GM19455 (cell line): ENCODE data around the gene RARS2.
A peak's percentile ranks its signal among the peaks of the same experiment; 100 is the strongest.
"Not testable (repeated sequence)": the region's sequence is repeated elsewhere in the genome, so short reads cannot be mapped to it uniquely, and the experiment has no call there.

ENCODE experiments used
- ATAC-seq: cut with Tn5 transposase; IDR thresholded peaks from one replicate; pipeline ENCODE4 v1.9.1; 2021; ENCODE audit not compliant: unreplicated experiment

Gene RARS2

GRCh38 chr6:87501809-87502572 is 87.8 kb downstream of the RARS2 start:
- no peak for ATAC-seq

DNA sequence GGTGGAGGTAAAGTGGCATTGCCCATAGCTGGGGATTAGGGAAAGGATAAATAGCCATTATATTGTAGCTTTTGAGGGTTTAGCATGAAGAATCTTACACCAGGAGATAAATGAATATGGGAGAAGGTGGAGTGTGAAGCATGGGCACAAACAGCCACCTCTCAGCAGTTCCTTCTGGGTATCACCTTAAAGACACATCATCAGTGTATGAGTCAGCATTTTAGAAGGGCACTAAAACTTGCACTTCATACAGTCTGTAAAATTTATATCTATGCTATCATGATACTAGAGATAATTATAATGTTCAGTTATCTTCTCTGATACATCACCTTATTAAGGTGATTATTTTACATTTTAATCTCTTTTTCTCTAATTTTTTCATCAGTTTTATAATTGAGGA is 91.7 kb downstream of the RARS2 start:
- no peak for ATAC-seq

DNA sequence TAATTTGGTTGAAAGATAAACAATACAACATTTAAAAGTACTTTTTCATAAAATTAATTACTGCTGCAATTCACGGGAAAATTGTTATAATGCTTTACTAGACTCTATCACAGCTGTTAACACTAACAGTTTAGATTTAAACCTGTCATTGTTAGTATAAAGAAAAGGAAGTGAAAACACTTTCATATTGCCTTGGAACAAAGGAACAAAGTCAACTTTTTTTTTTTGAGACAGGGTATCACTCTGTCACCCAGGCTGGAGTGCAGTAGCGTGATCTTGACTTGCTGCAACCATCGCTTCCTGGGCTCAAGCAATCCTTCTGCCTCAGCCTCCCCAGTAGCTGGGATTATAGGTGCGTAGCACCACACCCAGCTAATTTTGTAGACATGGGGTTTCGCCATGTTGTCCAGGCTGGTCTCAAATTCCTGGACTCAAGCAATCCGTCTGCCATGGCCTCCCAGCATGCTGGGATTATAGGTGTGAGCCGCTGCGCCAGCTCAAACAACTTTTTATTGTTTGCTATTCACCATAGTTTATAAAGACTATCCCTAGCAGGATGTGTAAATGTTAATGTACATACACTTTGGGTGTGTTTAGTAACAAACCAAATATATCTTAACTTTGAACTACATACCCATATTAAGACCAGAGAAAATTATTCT is 94.9 kb downstream of the RARS2 start:
- ATAC-seq: peak; percentile 80

GRCh38 chr6:87489326-87489725 is 100.5 kb downstream of the RARS2 start:
- not testable (repeated sequence) for ATAC-seq

DNA sequence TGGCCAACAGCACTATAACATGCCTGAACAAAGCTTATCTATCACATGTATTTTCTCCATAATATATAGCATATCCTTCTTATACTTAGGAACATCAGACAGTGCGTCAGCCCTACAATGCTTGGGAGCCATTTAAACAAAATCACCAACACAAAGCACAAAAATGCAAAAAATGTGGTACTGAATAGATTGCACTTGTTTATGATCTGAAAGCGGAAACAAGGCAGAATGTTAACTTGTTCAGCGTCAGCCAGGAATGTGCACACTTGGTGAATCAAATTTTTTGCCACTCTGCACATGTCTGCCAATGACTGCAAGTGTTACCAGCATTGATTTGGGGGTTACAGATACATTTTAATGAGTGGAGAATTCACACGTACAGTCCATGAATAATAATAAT is 102.2 kb downstream of the RARS2 start:
- ATAC-seq: no peak

DNA sequence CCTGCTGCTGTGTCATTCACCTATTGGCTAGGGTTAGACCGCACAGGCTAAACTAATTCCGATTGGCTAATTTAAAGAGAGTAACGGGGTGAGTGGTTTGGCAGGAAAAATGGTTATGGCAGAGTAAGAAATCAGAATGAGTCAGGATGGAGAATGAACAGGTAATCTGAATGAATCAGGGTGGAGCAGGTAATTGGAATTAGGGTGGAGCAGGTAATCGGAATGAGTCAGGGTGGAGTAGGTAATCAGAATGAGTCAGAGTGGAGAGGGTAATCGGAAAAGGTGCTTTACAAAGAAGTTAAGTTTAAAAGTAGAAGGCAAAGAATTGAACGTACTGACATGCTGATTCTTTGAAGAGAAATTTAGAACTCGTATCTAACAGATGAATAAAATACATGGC is 105.3 kb downstream of the RARS2 start:
- ATAC-seq: no peak

- ATAC-seq: no peak
Measured at GRCh38 chr6:87483929-87484328, 105.9 kb downstream of the RARS2 start.

DNA sequence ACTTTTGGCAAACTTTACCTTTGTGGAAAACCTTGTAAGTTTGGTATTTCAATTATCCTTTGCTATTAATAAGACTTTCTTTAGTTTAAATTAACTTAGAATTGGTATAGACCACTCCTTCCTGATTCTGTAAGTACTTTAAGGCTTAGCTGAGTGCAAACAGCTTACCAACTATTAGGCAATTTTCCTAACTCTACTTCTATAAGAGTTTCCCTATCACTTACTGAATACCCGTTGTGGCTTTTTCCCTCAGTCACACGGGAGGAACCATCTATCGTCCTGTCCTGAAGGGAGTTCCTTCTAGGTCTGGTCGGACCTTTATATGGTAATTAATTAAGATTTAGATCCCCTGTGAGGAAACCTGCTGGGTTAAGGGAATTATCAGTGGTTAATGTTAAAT is 107.4 kb downstream of the RARS2 start:
- no peak for ATAC-seq

GRCh38 chr6:87481931-87482330 is 107.9 kb downstream of the RARS2 start:
- no peak for ATAC-seq

DNA sequence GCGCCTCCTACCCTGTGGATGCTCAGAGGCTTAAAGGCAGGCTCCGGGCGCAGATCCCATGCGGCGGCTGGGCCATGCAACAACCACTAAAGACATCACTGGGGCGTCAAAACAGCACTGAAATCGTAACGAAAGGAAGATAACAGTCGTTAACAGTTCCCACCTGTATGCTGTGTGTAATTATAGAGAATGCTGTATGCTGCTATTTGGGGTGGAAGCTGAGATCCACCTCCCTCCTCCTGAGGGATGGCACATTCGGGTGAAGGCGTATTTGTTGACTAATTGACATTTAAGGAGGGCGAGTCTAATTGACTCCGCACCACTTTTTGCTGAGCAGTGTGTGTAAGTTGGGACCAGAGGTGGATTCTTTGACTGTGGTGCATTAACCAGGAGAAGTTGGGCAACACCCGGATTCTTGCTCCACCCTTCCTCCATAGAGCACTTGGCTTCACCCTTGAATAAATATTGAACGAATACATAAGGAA is 116.3 kb downstream of the RARS2 start:
- ATAC-seq: peak; percentile 71

DNA sequence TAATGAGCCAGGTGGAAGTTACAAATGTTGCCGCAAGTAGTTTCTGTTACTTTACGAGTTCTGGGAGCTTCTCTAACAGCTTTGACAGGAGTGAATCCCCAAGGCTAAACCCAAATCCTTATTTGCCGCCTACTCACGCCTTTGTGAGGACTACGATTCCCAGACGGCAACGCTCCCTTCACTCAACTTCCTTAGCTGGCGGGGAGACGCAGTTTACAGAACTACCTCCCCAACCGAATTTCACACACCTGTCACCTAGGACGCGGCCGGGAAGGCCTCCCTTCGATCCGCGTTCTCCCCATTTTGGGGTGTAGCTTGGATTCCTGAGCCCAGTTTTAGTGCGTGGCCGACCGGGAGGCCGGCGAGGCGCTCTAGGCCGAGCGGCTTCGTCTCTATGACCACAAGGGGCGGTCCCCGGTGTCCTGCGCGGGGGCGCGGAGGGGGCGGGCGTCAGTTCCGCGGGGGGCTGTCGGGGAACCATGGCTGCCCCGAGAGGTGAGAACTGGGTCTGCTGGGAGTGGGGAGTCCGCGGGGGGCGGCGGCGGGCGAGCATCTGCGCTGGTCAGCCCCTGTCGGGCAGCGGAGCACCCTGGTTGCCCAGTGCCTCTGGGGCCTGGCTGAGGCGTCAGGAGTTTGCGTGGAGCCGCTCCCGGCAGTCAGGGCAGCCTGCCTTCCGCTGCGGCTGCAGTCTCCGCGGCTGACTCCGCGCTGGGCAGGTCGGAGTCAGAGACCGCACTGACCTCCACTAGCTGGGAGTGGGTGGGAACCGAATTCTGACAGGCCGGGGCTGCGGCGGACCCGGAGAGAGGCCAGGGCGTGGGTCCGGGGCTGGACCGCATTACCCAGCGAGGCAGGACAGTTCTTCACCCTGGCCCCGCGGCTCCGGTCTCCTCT is 117.0 kb downstream of the RARS2 start, which contains the start of gene SLC35A1:
TSS of gene SLC35A1 (plus strand) at position 450 of the 894 bp plus-strand sequence. CDS start at position 480, 30 bp downstream.
- ATAC-seq: peak; percentile 98

GRCh38 chr6:87465051-87465450 is 124.7 kb downstream of the RARS2 start:
- ATAC-seq: no peak
